DOHH2 (cell line): Measurements from ENCODE around the gene SMC6.

ENCODE experiments used
- H3F3A ChIP-seq: fragments of 200-600 bp; sonication (generic), shearing (Covaris generic); 2 replicates; pipeline ENCODE4 v1.6.0; 2016; ENCODE audit warnings: antibody characterized with exemption, mild to moderate bottlenecking; ENCODE audit not compliant: control insufficient read depth, insufficient read depth
- H3K27ac ChIP-seq: fragments of 200-600 bp; sonication (generic); 2 replicates; pipeline ENCODE4 v1.5.1; 2014; ENCODE audit warnings: low read depth, mild to moderate bottlenecking, low read length, moderate library complexity
- H3K27me3 ChIP-seq: fragments of 200-600 bp; sonication (generic); 2 replicates; pipeline ENCODE4 v1.6.1; 2014; ENCODE audit warnings: mild to moderate bottlenecking, low read length, mixed read lengths; ENCODE audit not compliant: control insufficient read depth
- H3K36me3 ChIP-seq: fragments of 200-600 bp; sonication (generic); 2 replicates; pipeline ENCODE4 v1.6.1; 2014; ENCODE audit warnings: mild to moderate bottlenecking, low read length, moderate library complexity, mixed read lengths; ENCODE audit not compliant: control insufficient read depth
- H3K4me1 ChIP-seq: fragments of 200-600 bp; sonication (generic); 2 replicates; pipeline ENCODE4 v1.6.1; 2014; ENCODE audit warnings: mild to moderate bottlenecking, low read length, mixed read lengths; ENCODE audit not compliant: control insufficient read depth
- H3K4me2 ChIP-seq: fragments of 200-600 bp; sonication (generic); 2 replicates; pipeline ENCODE4 v1.6.0; 2014; ENCODE audit warnings: mild to moderate bottlenecking, low read length, moderate library complexity
- H3K4me3 ChIP-seq: fragments of 200-600 bp; sonication (generic); 2 replicates; pipeline ENCODE4 v1.5.1; 2014; ENCODE audit warnings: mild to moderate bottlenecking, low read length, mixed read lengths
- H3K79me2 ChIP-seq: fragments of 200-600 bp; sonication (generic); 2 replicates; pipeline ENCODE4 v1.6.1; 2014; ENCODE audit warnings: mild to moderate bottlenecking, low read length, mixed read lengths; ENCODE audit not compliant: control insufficient read depth
- H3K9me2 ChIP-seq: fragments of 200-600 bp; sonication (generic); replicated peaks from 2 replicates; pipeline ENCODE4 v1.6.1; 2014; ENCODE audit warnings: mild to moderate bottlenecking, low read length, mixed read lengths; ENCODE audit not compliant: control insufficient read depth
- H3K9me3 ChIP-seq: fragments of 200-600 bp; sonication (generic); 2 replicates; pipeline ENCODE4 v1.6.1; 2014; ENCODE audit warnings: antibody characterized with exemption, low read length, mixed read lengths; ENCODE audit not compliant: control insufficient read depth, insufficient read depth
- H4K20me1 ChIP-seq: fragments of 200-600 bp; sonication (generic); 2 replicates; pipeline ENCODE4 v1.6.0; 2014; ENCODE audit warnings: low read depth, mild to moderate bottlenecking, antibody characterized with exemption, low read length, moderate library complexity; ENCODE audit not compliant: control insufficient read depth, insufficient read depth
- EZH2phosphoT487 ChIP-seq: fragments of 200-600 bp; sonication (generic); IDR thresholded peaks from 2 replicates; pipeline ENCODE4 v1.6.1; 2017; ENCODE audit warnings: borderline replicate concordance, mild to moderate bottlenecking, antibody characterized with exemption, low read length, moderate library complexity, mixed read lengths
- TF ChIP-seq, protein P1 (sequence below): fragments of 200-600 bp; sonication (generic); IDR thresholded peaks from one replicate; pipeline ENCODE4 v1.5.1; 2014; ENCODE audit warnings: antibody characterized with exemption, mild to moderate bottlenecking, low read depth, low read length; ENCODE audit not compliant: poor library complexity, severe bottlenecking

Gene SMC6

DNA sequence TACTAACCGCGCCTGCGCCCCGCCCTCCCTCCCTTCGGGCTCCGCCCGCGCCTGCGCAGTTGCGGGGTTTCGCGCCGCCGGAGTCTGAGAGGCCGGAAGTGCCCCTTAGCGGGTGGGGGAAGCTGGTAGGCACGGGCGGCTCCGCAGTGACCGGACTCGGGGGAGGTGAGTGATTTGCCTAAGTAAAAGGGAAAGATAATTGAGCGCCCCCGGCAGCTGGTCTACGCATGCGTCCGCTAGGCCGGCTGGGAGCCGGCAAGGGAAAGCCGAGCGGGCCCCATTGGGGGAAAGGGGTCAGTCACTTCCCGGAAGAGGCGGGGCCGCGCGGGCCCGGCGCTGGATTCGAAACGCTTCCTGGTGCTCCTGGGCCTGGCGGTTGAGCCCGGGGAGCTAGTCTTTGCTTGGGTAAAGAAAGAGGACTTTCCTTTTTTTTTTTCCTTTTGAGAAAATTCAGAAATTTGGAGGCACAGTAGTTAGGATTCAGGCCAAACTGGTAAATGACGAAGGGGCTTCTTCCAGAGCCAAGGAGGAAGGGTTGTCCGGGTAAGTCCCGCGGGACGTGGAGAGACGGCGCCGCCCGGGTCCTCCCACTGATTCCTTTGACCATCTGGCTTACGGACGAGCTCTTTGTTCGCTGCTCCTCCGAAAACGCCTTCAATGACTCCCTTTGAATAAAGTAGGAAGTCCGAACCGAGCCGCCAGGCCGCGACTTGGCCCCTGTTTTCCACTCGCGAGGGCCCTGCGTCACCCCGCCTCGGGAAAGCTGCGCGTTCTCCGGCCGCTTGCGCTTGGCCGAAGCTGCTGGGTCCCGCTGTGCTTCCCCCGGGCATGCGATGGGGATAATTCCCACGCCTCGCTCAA lies at the start of gene SMC6, which contains the start of gene GEN1:
Gene SMC6, minus strand, starts transcription at position 8 of the 861 bp plus-strand sequence. CDS start 7,864 bp downstream, outside the sequence.
Gene GEN1, plus strand, starts transcription at position 336 of the 861 bp plus-strand sequence. CDS start 5,806 bp downstream, outside the sequence.
- H3F3A ChIP-seq: peaks cover 12% of the 10 kb centered on the region

GRCh38 chr2:17800693-17801458 lies 47.3 kb upstream of the SMC6 start:
- Histone ChIP-seq H3K9me2 (no peaks in the 10 kb centered on the region), H3K27ac (no peak overlapping the region), H3K4me2 (no peak overlapping the region), H3F3A (0 out of 2 replicates have a peak, but pooled peaks cover 3% of the 10 kb centered on the region), H4K20me1 (no peaks in the 10 kb centered on the region), H3K79me2 (no peaks in the 10 kb centered on the region), H3K9me3 (no peaks in the 10 kb centered on the region), H3K4me3 (no peak overlapping the region), H3K4me1 (peaks cover 29% of the 10 kb centered on the region), H3K36me3 (no peaks in the 10 kb centered on the region), H3K27me3 (no peaks in the 10 kb centered on the region)
- TF ChIP-seq, protein P1, sequence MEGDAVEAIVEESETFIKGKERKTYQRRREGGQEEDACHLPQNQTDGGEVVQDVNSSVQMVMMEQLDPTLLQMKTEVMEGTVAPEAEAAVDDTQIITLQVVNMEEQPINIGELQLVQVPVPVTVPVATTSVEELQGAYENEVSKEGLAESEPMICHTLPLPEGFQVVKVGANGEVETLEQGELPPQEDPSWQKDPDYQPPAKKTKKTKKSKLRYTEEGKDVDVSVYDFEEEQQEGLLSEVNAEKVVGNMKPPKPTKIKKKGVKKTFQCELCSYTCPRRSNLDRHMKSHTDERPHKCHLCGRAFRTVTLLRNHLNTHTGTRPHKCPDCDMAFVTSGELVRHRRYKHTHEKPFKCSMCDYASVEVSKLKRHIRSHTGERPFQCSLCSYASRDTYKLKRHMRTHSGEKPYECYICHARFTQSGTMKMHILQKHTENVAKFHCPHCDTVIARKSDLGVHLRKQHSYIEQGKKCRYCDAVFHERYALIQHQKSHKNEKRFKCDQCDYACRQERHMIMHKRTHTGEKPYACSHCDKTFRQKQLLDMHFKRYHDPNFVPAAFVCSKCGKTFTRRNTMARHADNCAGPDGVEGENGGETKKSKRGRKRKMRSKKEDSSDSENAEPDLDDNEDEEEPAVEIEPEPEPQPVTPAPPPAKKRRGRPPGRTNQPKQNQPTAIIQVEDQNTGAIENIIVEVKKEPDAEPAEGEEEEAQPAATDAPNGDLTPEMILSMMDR: no peak
- no peak for TF ChIP-seq EZH2phosphoT487

More for the DNA sequence above, at the start of gene SMC6, which contains the start of gene GEN1:
- H3K4me1 ChIP-seq: peaks cover 53% of the 10 kb centered on the region
- peak within 1 kb of the TSS; percentile 81 for H3K4me3 ChIP-seq
- H3K36me3 ChIP-seq: peaks cover 55% of the 10 kb centered on the region
- H4K20me1 ChIP-seq: peaks cover 18% of the 10 kb centered on the region
- peaks cover 96% of the 10 kb centered on the region for H3K79me2 ChIP-seq
- no peak for TF ChIP-seq EZH2phosphoT487
- TF ChIP-seq, protein P1: no peak
- peak within 1 kb of the TSS; percentile 81 for H3K4me2 ChIP-seq
- H3K9me3 ChIP-seq: no peaks in the 10 kb centered on the region
- H3K27ac ChIP-seq: peak within 1 kb of the TSS; percentile 84
- H3K9me2 ChIP-seq: no peaks in the 10 kb centered on the region
- no peaks in the 10 kb centered on the region for H3K27me3 ChIP-seq

DNA sequence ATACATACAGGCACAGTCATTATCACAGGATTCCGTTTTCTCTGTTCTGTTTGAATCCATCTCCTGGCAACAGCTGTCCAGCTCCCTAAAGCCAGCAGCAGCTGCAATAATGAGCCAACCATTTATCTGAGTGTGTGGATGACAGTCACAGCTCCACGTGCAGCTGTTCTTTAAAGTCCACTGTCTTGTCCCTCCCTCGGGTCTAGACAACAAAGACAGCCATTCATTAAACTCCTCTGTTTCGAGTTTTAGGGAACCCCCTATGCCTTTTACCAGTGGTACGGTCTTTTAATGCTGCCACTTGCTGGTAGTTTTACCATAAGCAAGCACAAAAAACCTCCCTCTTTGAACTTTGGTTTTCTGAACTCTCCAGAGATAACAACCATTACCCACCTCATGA lies 46.6 kb upstream of the SMC6 start:
- H3K9me3 ChIP-seq: no peaks in the 10 kb centered on the region
- no peaks in the 10 kb centered on the region for H3K79me2 ChIP-seq
- H4K20me1 ChIP-seq: no peaks in the 10 kb centered on the region
- H3K27me3 ChIP-seq: no peaks in the 10 kb centered on the region
- H3K27ac ChIP-seq: no peak overlapping the region
- no peak overlapping the region for H3K4me3 ChIP-seq
- H3F3A ChIP-seq: 0 out of 2 replicates have a peak, but pooled peaks cover 3% of the 10 kb centered on the region
- no peaks in the 10 kb centered on the region for H3K9me2 ChIP-seq
- no peak for TF ChIP-seq EZH2phosphoT487
- TF ChIP-seq, protein P1: no peak
- no peaks in the 10 kb centered on the region for H3K36me3 ChIP-seq
- peaks cover 22% of the 10 kb centered on the region for H3K4me1 ChIP-seq
- no peak overlapping the region for H3K4me2 ChIP-seq
